ENCODE results near the gene KCNQ5.

Gene KCNQ5

DNA sequence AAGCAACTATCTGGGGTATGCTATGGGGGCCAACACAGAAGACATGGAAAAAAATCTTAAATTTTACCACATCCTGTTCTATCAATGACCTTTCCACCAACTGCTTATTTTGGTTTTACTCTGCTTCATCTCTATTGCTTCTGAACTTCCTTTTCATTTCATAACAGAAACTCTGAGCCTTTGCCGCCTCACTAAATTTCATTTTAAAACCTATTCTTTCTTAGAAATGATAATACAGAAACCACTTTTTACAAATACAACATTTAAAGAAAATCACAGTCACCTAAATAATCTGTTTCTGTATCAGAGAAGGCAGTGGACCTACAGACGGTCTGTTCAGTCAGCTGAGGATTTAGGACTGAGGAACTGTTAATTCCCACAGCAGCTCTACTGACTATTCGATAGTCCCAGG lies 117.5 kb downstream of the KCNQ5 start:
- H2AFZ ChIP-seq: no peak overlapping the region
- no peak overlapping the region for H3K4me2 ChIP-seq (ENCODE audit: low read length)
- TF ChIP-seq CTCF (IDR thresholded peaks at IDR 0.05): no peak
- no peaks in the 10 kb centered on the region for H3K79me2 ChIP-seq
- H3K4me3 ChIP-seq (ENCODE audit: low read depth, low read length): no peak overlapping the region
- H3K36me3 ChIP-seq (ENCODE audit: control insufficient read depth, insufficient read depth, low read length): no peaks in the 10 kb centered on the region
- H3K27ac ChIP-seq: no peak overlapping the region
- H3K9ac ChIP-seq: no peak overlapping the region
- no peaks in the 10 kb centered on the region for H3K9me3 ChIP-seq (ENCODE audit: control insufficient read depth, low read length)
- no peaks in the 10 kb centered on the region for H3K27me3 ChIP-seq (ENCODE audit: control insufficient read depth, insufficient read depth, low read length)
- H3K4me1 ChIP-seq: no peaks in the 10 kb centered on the region

- Histone ChIP-seq H3K4me1 (no peaks in the 10 kb centered on the region), H3K9me3 (ENCODE audit: control insufficient read depth, low read length) (no peaks in the 10 kb centered on the region), H3K79me2 (no peaks in the 10 kb centered on the region), H3K4me3 (ENCODE audit: low read depth, low read length) (no peak overlapping the region), H3K27me3 (ENCODE audit: control insufficient read depth, insufficient read depth, low read length) (no peaks in the 10 kb centered on the region), H3K36me3 (ENCODE audit: control insufficient read depth, insufficient read depth, low read length) (no peaks in the 10 kb centered on the region), H2AFZ (no peak overlapping the region), H3K27ac (no peak overlapping the region), H3K9ac (no peak overlapping the region), H3K4me2 (ENCODE audit: low read length) (no peak overlapping the region)
- TF ChIP-seq CTCF (IDR thresholded peaks at IDR 0.05): no peak
These were observed 118.3 kb downstream of the KCNQ5 start for GRCh38 chr6:72740135-72740534.

DNA sequence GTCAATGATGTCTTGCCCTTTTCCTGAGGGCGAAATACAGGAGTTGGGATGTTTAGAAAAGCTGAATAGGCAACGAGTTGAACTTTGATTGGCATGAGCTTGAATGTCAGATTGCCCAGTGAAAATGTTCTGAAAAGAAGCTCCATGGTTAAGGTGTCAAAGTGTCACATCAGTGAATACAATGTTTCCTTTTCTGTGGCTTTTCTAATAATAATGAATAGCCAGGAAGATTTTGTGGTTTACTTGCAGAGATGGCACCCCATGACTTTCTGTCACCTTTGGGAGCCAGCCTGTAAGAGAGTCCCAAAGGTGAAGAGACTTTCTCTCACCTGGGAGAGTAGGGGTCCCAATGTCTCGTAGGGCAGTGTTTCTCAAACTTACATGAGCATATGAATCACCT lies 119.2 kb downstream of the KCNQ5 start:
- H3K4me3 ChIP-seq (ENCODE audit: low read depth, low read length): no peak overlapping the region
- H3K9me3 ChIP-seq (ENCODE audit: control insufficient read depth, low read length): no peaks in the 10 kb centered on the region
- H3K27me3 ChIP-seq (ENCODE audit: control insufficient read depth, insufficient read depth, low read length): no peaks in the 10 kb centered on the region
- H3K27ac ChIP-seq: no peak overlapping the region
- no peaks in the 10 kb centered on the region for H3K36me3 ChIP-seq (ENCODE audit: control insufficient read depth, insufficient read depth, low read length)
- no peak overlapping the region for H2AFZ ChIP-seq
- TF ChIP-seq CTCF (IDR thresholded peaks at IDR 0.05): no peak
- no peak overlapping the region for H3K9ac ChIP-seq
- no peak overlapping the region for H3K4me2 ChIP-seq (ENCODE audit: low read length)
- H3K4me1 ChIP-seq: no peaks in the 10 kb centered on the region
- no peaks in the 10 kb centered on the region for H3K79me2 ChIP-seq

GRCh38 chr6:72742001-72742673 lies 120.3 kb downstream of the KCNQ5 start:
- no peak for TF ChIP-seq CTCF (IDR thresholded peaks at IDR 0.05)

GRCh38 chr6:72746276-72746675 lies 124.4 kb downstream of the KCNQ5 start:
- Histone ChIP-seq H3K79me2 (no peaks in the 10 kb centered on the region), H3K4me2 (ENCODE audit: low read length) (no peak overlapping the region), H3K36me3 (ENCODE audit: control insufficient read depth, insufficient read depth, low read length) (no peaks in the 10 kb centered on the region), H2AFZ (no peak overlapping the region), H3K9me3 (ENCODE audit: control insufficient read depth, low read length) (no peaks in the 10 kb centered on the region), H3K9ac (no peak overlapping the region), H3K4me3 (ENCODE audit: low read depth, low read length) (no peak overlapping the region), H3K4me1 (no peaks in the 10 kb centered on the region), H3K27me3 (ENCODE audit: control insufficient read depth, insufficient read depth, low read length) (no peaks in the 10 kb centered on the region), H3K27ac (no peak overlapping the region)
- no peak for TF ChIP-seq CTCF (IDR thresholded peaks at IDR 0.05)

More at GRCh38 chr6:72742001-72742673, 120.3 kb downstream of the KCNQ5 start:
- Histone ChIP-seq H2AFZ (peak overlapping the region; percentile 34), H3K9ac (no peak overlapping the region), H3K9me3 (ENCODE audit: control insufficient read depth, low read length) (no peaks in the 10 kb centered on the region), H3K4me2 (ENCODE audit: low read length) (no peak overlapping the region), H3K27me3 (ENCODE audit: control insufficient read depth, insufficient read depth, low read length) (no peaks in the 10 kb centered on the region), H3K27ac (no peak overlapping the region), H3K79me2 (no peaks in the 10 kb centered on the region), H3K4me1 (no peaks in the 10 kb centered on the region), H3K4me3 (ENCODE audit: low read depth, low read length) (no peak overlapping the region), H3K36me3 (ENCODE audit: control insufficient read depth, insufficient read depth, low read length) (no peaks in the 10 kb centered on the region)

Data from parathyroid adenoma (tissue), 2 donors.